Measurements from ENCODE around the gene ERAL1. TPM values are rescaled to one million over a fixed set of nuclear protein-coding genes. Genes with fewer than 3 reads are reported as not detected.

ERAL1 gene
- total and polyA plus RNA-seq, 2 experiments from 2014 or later: 77.1 to 121 TPM

GRCh38 chr17:28887871-28888471 is 33.2 kb downstream of the ERAL1 start:
- no peaks in the 10 kb centered on the region for H3K36me3 ChIP-seq (ENCODE audit: insufficient read depth)

GRCh38 chr17:28888832-28889231 is 34.0 kb downstream of the ERAL1 start:
- Mint-ChIP-seq H3K27me3 (ENCODE audit: insufficient read depth, low read depth, poor library complexity) (peaks cover 21% of the 10 kb centered on the region), H3K4me3 (no peak overlapping the region), H3K9me3 (no peaks in the 10 kb centered on the region), H3K27ac (no peak overlapping the region), H3K4me1 (peaks cover 23% of the 10 kb centered on the region), H3K36me3 (ENCODE audit: low read depth) (peaks cover 38% of the 10 kb centered on the region)
- no peaks in the 10 kb centered on the region; the same call in 1 of the 2 replicates for H4K20me1 ChIP-seq (replicated peaks; ENCODE audit: insufficient read depth)
- H3K79me2 ChIP-seq (replicated peaks; ENCODE audit: insufficient read depth): peaks cover 4% of the 10 kb centered on the region
- H3K9me2 ChIP-seq (ENCODE audit: insufficient read depth): no peaks in the 10 kb centered on the region
- H3K4me1 ChIP-seq (ENCODE audit: insufficient read depth): peaks cover 7% of the 10 kb centered on the region
- H3K4me3 ChIP-seq: no peak overlapping the region
- no peak overlapping the region for H2AFZ ChIP-seq
- 0 out of 2 replicates have a peak, but pooled peaks cover 3% of the 10 kb centered on the region for H3F3A ChIP-seq (replicated peaks; ENCODE audit: low read depth)
- no peak for DNase-seq (ENCODE audit: low spot score)
- no peak overlapping the region for H3K27ac ChIP-seq (ENCODE audit: low read depth)
- H3K36me3 ChIP-seq (ENCODE audit: insufficient read depth): no peaks in the 10 kb centered on the region
- ATAC-seq: no peak
- no peak overlapping the region for H3K4me2 ChIP-seq
- no peaks in the 10 kb centered on the region for H3K27me3 ChIP-seq (ENCODE audit: insufficient read depth)
- TF ChIP-seq REST (IDR thresholded peaks at IDR 0.05; ENCODE audit: unreplicated experiment) (no peak), NANOG (IDR thresholded peaks at IDR 0.05; ENCODE audit: borderline replicate concordance) (no peak), JUNB (IDR thresholded peaks at IDR 0.05; ENCODE audit: unreplicated experiment) (no peak), CREB1 (CRISPR knock-in tag; IDR thresholded peaks at IDR 0.05; ENCODE audit: low read depth) (no peak), ZNF462 (CRISPR knock-in tag; IDR thresholded peaks at IDR 0.05) (no peak), ETS1 (IDR thresholded peaks at IDR 0.05) (no peak)

More at GRCh38 chr17:28887871-28888471, 33.2 kb downstream of the ERAL1 start:
- Histone ChIP-seq H3K79me2 (replicated peaks; ENCODE audit: insufficient read depth) (no peaks in the 10 kb centered on the region), H3K27ac (ENCODE audit: low read depth) (no peak overlapping the region), H3F3A (replicated peaks; ENCODE audit: low read depth) (no peaks in the 10 kb centered on the region), H3K9me2 (ENCODE audit: insufficient read depth) (no peaks in the 10 kb centered on the region), H3K27me3 (ENCODE audit: insufficient read depth) (no peaks in the 10 kb centered on the region), H2AFZ (no peak overlapping the region), H3K4me2 (no peak overlapping the region), H4K20me1 (replicated peaks; ENCODE audit: insufficient read depth) (no peaks in the 10 kb centered on the region; the same call in 1 of the 2 replicates), H3K4me3 (no peak overlapping the region), H3K4me1 (ENCODE audit: insufficient read depth) (peaks cover 7% of the 10 kb centered on the region)
- no peak overlapping the region for H3K27ac Mint-ChIP-seq
- no peak overlapping the region for H3K4me3 Mint-ChIP-seq
- no peaks in the 10 kb centered on the region for H3K9me3 Mint-ChIP-seq
- H3K4me1 Mint-ChIP-seq: peaks cover 18% of the 10 kb centered on the region
- no peak for TF ChIP-seq CREB1 (CRISPR knock-in tag; IDR thresholded peaks at IDR 0.05; ENCODE audit: low read depth)
- TF ChIP-seq ETS1 (IDR thresholded peaks at IDR 0.05): no peak
- TF ChIP-seq ZNF114 (CRISPR knock-in tag; IDR thresholded peaks at IDR 0.05): no peak
- DNase-seq (ENCODE audit: low spot score) (no peak), ATAC-seq (no peak)
- H3K27me3 Mint-ChIP-seq (ENCODE audit: insufficient read depth, low read depth, poor library complexity): peaks cover 19% of the 10 kb centered on the region
- peaks cover 34% of the 10 kb centered on the region for H3K36me3 Mint-ChIP-seq (ENCODE audit: low read depth)

All from GM23338 (cell line).